PFSK-1 (cell line): ENCODE measurements around the gene NHLRC2. TPM values are rescaled to one million over a fixed set of nuclear protein-coding genes. Genes with fewer than 3 reads are reported as not detected.
A peak's percentile ranks its signal among the peaks of the same experiment; 100 is the strongest.

Source experiments
- FOXP2 ChIP-seq: optimal IDR thresholded peaks from 2 replicates; pipeline ENCODE3; 2011; ENCODE audit warnings: borderline replicate concordance, control low read depth, inconsistent platforms; ENCODE audit not compliant: insufficient read depth; ENCODE audit errors: extremely low read length, extremely low read depth
- POLR2AphosphoS5 ChIP-seq: IDR thresholded peaks from 2 replicates; pipeline ENCODE4 v1.6.1; 2012; ENCODE audit warnings: low read depth, mild to moderate bottlenecking, control low read depth, low read length, moderate library complexity
- REST ChIP-seq, 2 experiments: IDR thresholded peaks; 2 replicates each; pipeline versions ENCODE4 v1.6.1 to v1.8.0; 2011 to 2012; ENCODE audit warnings: low read depth in 2 of 2, low read length in 2 of 2, control low read depth in 1 of 2, inconsistent platforms in 1 of 2, mild to moderate bottlenecking in 1 of 2, moderate library complexity in 1 of 2; ENCODE audit not compliant: insufficient read depth in 1 of 2
- SIN3A ChIP-seq: IDR thresholded peaks from 2 replicates; pipeline ENCODE4 v1.6.1; 2012; ENCODE audit warnings: mild to moderate bottlenecking, low read length, moderate library complexity, borderline replicate concordance; ENCODE audit not compliant: insufficient read depth
- TAF1 ChIP-seq: IDR thresholded peaks from 2 replicates; pipeline ENCODE4 v1.6.1; 2012; ENCODE audit warnings: low read length, control low read depth, borderline replicate concordance; ENCODE audit not compliant: insufficient read depth
- polyA plus RNA-seq: library from polyadenylated mRNA; unstranded; fragments of >200 nt; gene quantifications from one replicate; pipeline ENCODE4 v1.2.1, GENCODE V29; 2012; ENCODE audit warnings: low read depth, missing spikeins; ENCODE audit not compliant: insufficient read length

The NHLRC2 gene
- polyA plus RNA-seq = 1.1 TPM

GRCh38 chr10:113854013-113854760 is at the start of gene NHLRC2, which contains the start of gene DCLRE1A:
TSS of gene NHLRC2 (plus strand) at chr10:113854661. CDS start at chr10:113854873, 212 bp downstream.
TSS of gene DCLRE1A (minus strand) at chr10:113854082. CDS start at chr10:113853182, 900 bp downstream.
- TF ChIP-seq FOXP2 (no peak), TAF1 (0 out of 2 replicates have a peak, but pooled peaks have one; percentile 43), REST (IDR thresholded peaks at IDR 0.05; ENCODE audit: insufficient read depth in 1 of 2, low read depth in 2 of 2, low read length in 2 of 2) (no peak), SIN3A (peak; percentile 51; the same call in 1 of the 2 replicates), POLR2AphosphoS5 (no peak)

- TF ChIP-seq FOXP2 (no peak), POLR2AphosphoS5 (no peak), TAF1 (no peak)
Observed at GRCh38 chr10:113806503-113806902, 48.0 kb upstream of the NHLRC2 start.

GRCh38 chr10:113808168-113808567 is 46.3 kb upstream of the NHLRC2 start:
- TF ChIP-seq FOXP2 (no peak), TAF1 (no peak), SIN3A (no peak), POLR2AphosphoS5 (no peak), REST (IDR thresholded peaks at IDR 0.05; ENCODE audit: insufficient read depth in 1 of 2, low read depth in 2 of 2, low read length in 2 of 2) (no peak)

- TF ChIP-seq SIN3A (no peak), FOXP2 (no peak), POLR2AphosphoS5 (no peak), REST (IDR thresholded peaks at IDR 0.05; ENCODE audit: insufficient read depth in 1 of 2, low read depth in 2 of 2, low read length in 2 of 2) (no peak), TAF1 (no peak)
Observed at GRCh38 chr10:113819989-113820388, 34.5 kb upstream of the NHLRC2 start.

GRCh38 chr10:113820507-113820906 is 34.0 kb upstream of the NHLRC2 start:
- no peak for TF ChIP-seq SIN3A

- TF ChIP-seq FOXP2 (no peak), REST (IDR thresholded peaks at IDR 0.05; ENCODE audit: insufficient read depth in 1 of 2, low read depth in 2 of 2, low read length in 2 of 2) (no peak), SIN3A (no peak), TAF1 (no peak), POLR2AphosphoS5 (no peak)
Observed at GRCh38 chr10:113822174-113822573, 32.3 kb upstream of the NHLRC2 start.
